GM18508 (cell line): ENCODE results near the gene PKIG.
"Not testable (repeated sequence)": the region's sequence is repeated elsewhere in the genome, so short reads cannot be mapped to it uniquely, and the experiment has no call there.

Source experiments
- ATAC-seq: cut with Tn5 transposase; IDR thresholded peaks from one replicate; pipeline ENCODE4 v1.9.1; 2021; ENCODE audit warnings: moderate number of reproducible peaks; ENCODE audit not compliant: insufficient read depth, unreplicated experiment

The PKIG gene

GRCh38 chr20:44651684-44652423, 69.5 kb downstream of the PKIG start, which contains the start of gene ADA:
Gene ADA, minus strand, starts transcription at chr20:44651699. Its CDS starts 92 bp downstream, at chr20:44651607.
- no peak for ATAC-seq

GRCh38 chr20:44653546-44653945, 71.2 kb downstream of the PKIG start:
- ATAC-seq = no peak

- not testable (repeated sequence) for ATAC-seq
Measured at GRCh38 chr20:44654210-44654609, 71.8 kb downstream of the PKIG start.

GRCh38 chr20:44656448-44656847, 74.1 kb downstream of the PKIG start:
- no peak for ATAC-seq

- no peak for ATAC-seq
Measured at GRCh38 chr20:44657875-44658274, 75.5 kb downstream of the PKIG start.

- ATAC-seq = no peak
Measured at GRCh38 chr20:44658810-44659209, 76.4 kb downstream of the PKIG start.

GRCh38 chr20:44659931-44660330, 77.6 kb downstream of the PKIG start:
- ATAC-seq = no peak

GRCh38 chr20:44660581-44660980, 78.2 kb downstream of the PKIG start:
- no peak for ATAC-seq

- ATAC-seq = no peak
Measured at GRCh38 chr20:44662261-44662660, 79.9 kb downstream of the PKIG start.

GRCh38 chr20:44664131-44664530, 81.8 kb downstream of the PKIG start:
- no peak for ATAC-seq

- ATAC-seq = no peak
Measured at GRCh38 chr20:44666066-44666465, 83.7 kb downstream of the PKIG start.
